Thyroid gland (tissue), 4 donors: Measurements from ENCODE around the gene SFXN5. TPM values are rescaled to one million over a fixed set of nuclear protein-coding genes. Genes with fewer than 3 reads are reported as not detected.

Experiments used
- DNase-seq, 2 donors: peaks; one replicate each; pipeline ENCODE4 v3.0.0-alpha.2; 2019
- H3K27ac ChIP-seq, 3 donors: fragments of 200-600 bp; sonication (generic); 1 replicate in 2 of 3; 2 replicates in 1 of 3; pipeline ENCODE4 v1.5.1; 2016 to 2019; ENCODE audit warnings: mild to moderate bottlenecking in 1 of 3, moderate library complexity in 1 of 3
- H3K27me3 ChIP-seq: fragments of 200-600 bp; sonication (generic); one replicate; pipeline ENCODE4 v1.5.1; 2019
- H3K36me3 ChIP-seq, 2 donors: fragments of 200-600 bp; sonication (generic); one replicate each; pipeline ENCODE4 v1.5.1; 2016 to 2019
- H3K4me1 ChIP-seq, 2 donors: fragments of 200-600 bp; sonication (generic); one replicate each; pipeline ENCODE4 v1.5.1; 2017 to 2019
- H3K4me3 ChIP-seq, 3 donors: fragments of 200-600 bp; sonication (generic); replicated peaks in 1 of 3; 1 replicate in 2 of 3; 2 replicates in 1 of 3; pipeline ENCODE4 v1.5.1; 2016; ENCODE audit warnings: mild to moderate bottlenecking in 1 of 3
- H3K9me3 ChIP-seq: fragments of 200-600 bp; sonication (generic); one replicate; pipeline ENCODE4 v1.5.1; 2017
- CTCF ChIP-seq, 6 experiments: fragments of 200-600 bp in 3 of 6; fragments of 450-650 bp in 3 of 6; sonication (generic) in 3 of 6; IDR thresholded peaks; one replicate each; pipeline ENCODE4 v1.5.1; 2016 to 2019; ENCODE audit warnings: antibody characterized with exemption in 6 of 6, mild to moderate bottlenecking in 2 of 6, inconsistent platforms in 1 of 6, moderate library complexity in 1 of 6
- POLR2A ChIP-seq, 2 donors: fragments of 450-650 bp; IDR thresholded peaks; one replicate each; pipeline ENCODE4 v1.6.1; 2017; ENCODE audit warnings: antibody characterized with exemption in 2 of 2, mild to moderate bottlenecking in 2 of 2, moderate library complexity in 1 of 2
- WGBS, 2 donors: methylation state at CpG; one replicate each; pipeline ENCODE4 v1.1.5; 2017; 5-methylcytosine and 5-hydroxymethylcytosine counted together
- intact Hi-C: fragments of 100-400 bp; cut with DNase I; formaldehyde crosslinking; loops from one replicate; pipeline ENCODE4 v1.15.1; 2023
- total RNA-seq, 4 donors: library from RNA; depleted of rRNA; stranded (reverse); fragments of >200 nt; gene quantifications; one replicate each; pipeline ENCODE4 v1.2.3, GENCODE V29; 2016

SFXN5 gene
- total RNA-seq, 4 donors from 2014 or later, result 10.3 to 17.2 (median 16.5) TPM

DNA sequence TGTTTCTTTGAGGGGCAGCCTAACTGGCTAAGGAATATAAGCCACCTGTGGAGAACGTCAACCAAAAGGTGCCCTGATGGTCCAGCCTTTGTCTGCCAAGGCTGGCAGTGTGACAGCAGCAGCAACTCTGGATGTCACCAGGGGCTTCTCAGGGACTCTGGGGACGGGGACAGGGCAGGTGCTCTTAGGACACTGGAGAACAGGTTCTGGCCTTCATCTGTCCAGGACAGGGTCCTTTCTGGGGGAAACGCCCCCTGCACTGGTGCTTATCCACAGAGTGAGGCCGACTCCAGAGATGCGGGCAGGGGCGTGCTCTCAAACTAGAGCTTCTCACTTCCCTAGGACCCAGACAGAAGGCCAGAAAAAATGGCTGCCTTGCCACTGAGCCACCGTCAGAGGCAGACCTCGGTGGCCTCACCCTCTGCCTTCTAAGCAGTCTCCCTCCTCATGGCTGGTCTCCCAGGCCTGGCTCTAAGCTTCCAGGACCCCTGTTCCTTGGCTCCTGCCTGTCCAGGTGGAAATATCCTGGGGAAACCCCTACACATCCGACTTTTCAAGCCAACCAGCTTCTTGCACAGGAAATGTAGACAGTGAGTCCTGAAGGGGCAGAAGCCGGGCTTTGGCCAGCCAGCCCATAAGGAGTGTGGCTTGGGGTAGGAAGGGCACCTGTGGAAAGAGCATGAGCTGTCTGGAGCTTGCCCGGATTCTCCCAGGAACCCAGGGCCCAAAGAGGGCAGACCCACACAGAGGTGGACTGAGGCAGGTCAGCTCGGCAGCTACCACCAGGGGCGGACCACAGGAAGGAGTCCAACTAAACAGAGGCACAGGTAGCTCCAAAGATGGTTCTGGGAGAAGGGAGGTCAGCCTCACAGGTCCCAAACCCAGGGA is 11.3 kb upstream of the SFXN5 start:
- intact Hi-C loops, result loop anchor here (5.0 kb wide), 1 partner anchor 95 kb away; no protein-coding TSS in a partner anchor
- TF ChIP-seq CTCF (IDR thresholded peaks at IDR 0.05), result no peak
- TF ChIP-seq POLR2A (IDR thresholded peaks at IDR 0.05), result no peak
- no peak overlapping the region for H3K27ac ChIP-seq
- peaks cover 0 to 15% of the 10 kb centered on the region in 2 donors for H3K36me3 ChIP-seq
- DNase-seq, result no peak
- 89 to 93% methylated on average over 9 to 11 of the region's 13 CpGs for WGBS, 2 donors
- H3K4me3 ChIP-seq, result no peak overlapping the region
- no peaks in the 10 kb centered on the region for H3K9me3 ChIP-seq
- no peaks in the 10 kb centered on the region for H3K4me1 ChIP-seq
- H3K27me3 ChIP-seq, result no peaks in the 10 kb centered on the region

- Histone ChIP-seq H3K36me3 (peaks cover 0 to 11% of the 10 kb centered on the region in 2 donors), H3K4me3 (no peak overlapping the region), H3K4me1 (no peaks in the 10 kb centered on the region), H3K27me3 (no peaks in the 10 kb centered on the region), H3K27ac (no peak overlapping the region), H3K9me3 (no peaks in the 10 kb centered on the region)
- intact Hi-C loops, result loop anchor here (5.0 kb wide), 1 partner anchor 96 kb away; no protein-coding TSS in a partner anchor
- TF ChIP-seq CTCF (IDR thresholded peaks at IDR 0.05) (no peak), POLR2A (IDR thresholded peaks at IDR 0.05) (no peak)
- 81% methylated on average over 14 to 16 of the region's 16 CpGs for whole genome bisulfite sequencing, 2 donors
- no peak for DNase-seq
Observed at GRCh38 chr2:73081181-73081671, 9.7 kb upstream of the SFXN5 start.

DNA sequence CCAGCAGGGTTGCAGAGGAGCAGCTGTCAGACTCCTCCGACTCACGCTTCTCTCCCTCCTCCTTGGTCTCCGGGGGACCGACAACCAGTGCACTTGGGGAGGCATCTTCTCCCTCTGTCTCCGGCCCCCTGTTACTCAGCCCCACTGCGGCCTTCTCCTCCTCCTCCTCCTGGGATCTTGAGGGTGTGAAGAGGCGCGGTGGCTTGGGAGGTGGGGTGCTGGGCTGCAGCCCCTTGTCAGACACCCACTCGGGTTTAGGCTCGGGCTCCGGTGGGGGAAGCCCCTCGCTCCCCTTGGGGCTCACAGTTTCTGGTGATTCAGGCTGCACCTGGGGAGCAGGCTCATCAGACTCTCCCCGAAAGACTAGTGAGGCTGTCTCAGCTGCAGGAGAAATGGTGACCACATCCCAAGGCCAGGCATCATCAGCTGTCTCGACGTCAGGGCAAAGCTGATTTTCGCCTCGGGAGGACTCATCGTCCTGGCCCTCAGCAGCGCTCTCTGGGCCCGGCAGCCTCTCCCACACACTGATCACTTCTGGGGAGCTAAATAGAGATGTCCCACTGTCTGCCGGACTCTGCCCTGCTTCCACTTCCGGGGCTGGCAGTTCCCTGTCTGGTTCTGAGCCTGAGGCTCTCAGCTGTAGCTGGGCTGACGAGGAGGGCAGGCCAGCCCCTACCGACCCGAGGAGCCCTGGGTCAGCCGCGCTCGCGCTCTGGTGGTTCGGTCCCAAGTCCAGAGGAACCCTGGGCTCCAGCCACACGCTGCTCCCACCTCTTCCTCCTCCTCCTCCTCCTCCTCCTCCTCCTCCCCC is 9.0 kb upstream of the SFXN5 start:
- intact Hi-C loops, result loop anchor here (5.0 kb wide), 1 partner anchor 97 kb away; no protein-coding TSS in a partner anchor
- 88% methylated on average over 22 to 31 of the region's 31 CpGs for WGBS, 2 donors
- H3K27ac ChIP-seq, result no peak overlapping the region
- DNase-seq, result no peak
- H3K4me3 ChIP-seq, result no peak overlapping the region
- no peaks in the 10 kb centered on the region for H3K9me3 ChIP-seq
- TF ChIP-seq CTCF (IDR thresholded peaks at IDR 0.05) (no peak), POLR2A (IDR thresholded peaks at IDR 0.05) (no peak)
- H3K27me3 ChIP-seq, result no peaks in the 10 kb centered on the region
- no peaks in the 10 kb centered on the region for H3K4me1 ChIP-seq
- peaks cover 0 to 11% of the 10 kb centered on the region in 2 donors for H3K36me3 ChIP-seq

- Histone ChIP-seq H3K9me3 (no peaks in the 10 kb centered on the region), H3K27me3 (no peaks in the 10 kb centered on the region), H3K36me3 (peaks cover 6 to 11% of the 10 kb centered on the region in 2 donors), H3K4me3 (no peak overlapping the region), H3K27ac (no peak overlapping the region), H3K4me1 (no peaks in the 10 kb centered on the region)
- WGBS, 2 donors, result 87 to 89% methylated on average over 7 to 9 of the region's 9 CpGs
- intact Hi-C loops, result loop anchor here (5.0 to 10.0 kb wide), 2 partner anchors 98 to 155 kb away; partner anchors contain the start of genes CCT7 and PRADC1
- DNase-seq, result no peak
- no peak for TF ChIP-seq POLR2A (IDR thresholded peaks at IDR 0.05)
- TF ChIP-seq CTCF (IDR thresholded peaks at IDR 0.05), result no peak
Observed at GRCh38 chr2:73079636-73080035, 8.1 kb upstream of the SFXN5 start.
